GM18517 (cell line): ENCODE measurements around the gene LRRC39.

Experiments
- ATAC-seq: cut with Tn5 transposase; IDR thresholded peaks from one replicate; pipeline ENCODE4 v1.9.1; 2021; ENCODE audit warnings: mild to moderate bottlenecking, moderate library complexity; ENCODE audit not compliant: unreplicated experiment

LRRC39 gene

DNA sequence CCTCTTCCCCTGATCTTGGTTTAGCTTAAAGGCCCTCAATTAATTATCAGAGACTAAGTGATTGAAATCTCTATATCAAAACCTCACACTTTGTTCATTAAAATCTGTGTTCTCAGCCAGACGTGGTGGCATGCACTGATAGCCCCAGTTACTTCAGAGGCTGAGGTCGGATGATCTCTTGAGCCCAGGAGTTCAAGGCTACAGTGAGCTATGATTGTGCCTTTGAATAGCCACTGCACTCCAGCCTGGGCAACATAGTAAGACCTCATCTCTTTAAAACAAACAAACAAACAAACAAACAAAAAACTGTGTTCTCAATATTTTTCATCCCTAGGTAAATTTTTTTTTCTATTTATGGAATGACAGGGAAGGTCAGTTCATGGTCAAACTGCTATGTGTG is 26.4 kb downstream of the LRRC39 start:
- ATAC-seq: no peak

DNA sequence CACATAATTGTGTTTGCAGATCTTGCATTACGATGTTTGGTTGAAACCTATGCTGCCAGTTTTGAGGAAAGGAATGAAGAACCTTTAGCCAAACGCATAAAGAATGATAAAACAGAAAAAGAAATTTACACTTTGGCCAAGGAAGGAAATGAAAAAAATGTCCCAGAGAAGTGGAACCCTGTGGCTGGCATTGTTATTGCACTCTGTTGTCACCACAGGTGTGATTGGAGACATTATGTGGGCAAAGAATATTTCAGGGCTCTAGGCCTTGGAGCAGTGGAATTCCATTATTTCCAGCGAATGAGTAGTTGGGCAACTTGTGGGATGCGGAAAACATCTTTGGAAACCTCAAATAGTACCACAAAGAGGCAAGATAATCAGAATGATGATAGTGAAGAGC is 30.2 kb downstream of the LRRC39 start:
- ATAC-seq: no peak

DNA sequence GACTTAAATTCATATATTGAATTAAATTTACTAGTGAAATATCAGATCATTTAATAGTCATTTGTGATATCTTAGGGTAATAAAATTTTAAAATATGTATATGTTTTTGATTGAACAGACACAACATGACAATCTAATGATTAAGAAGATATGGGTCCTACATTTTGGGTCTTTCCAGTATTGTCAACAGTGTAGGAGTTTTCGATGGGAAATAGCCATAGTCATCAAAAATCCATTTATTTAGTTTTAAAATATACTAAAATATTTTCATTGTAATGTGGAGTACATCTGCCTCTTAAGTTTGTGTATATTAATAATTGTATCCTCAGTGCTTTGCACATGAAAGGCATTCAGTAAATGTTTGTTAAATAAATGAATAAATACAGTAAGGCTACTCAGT is 31.1 kb downstream of the LRRC39 start:
- no peak for ATAC-seq

DNA sequence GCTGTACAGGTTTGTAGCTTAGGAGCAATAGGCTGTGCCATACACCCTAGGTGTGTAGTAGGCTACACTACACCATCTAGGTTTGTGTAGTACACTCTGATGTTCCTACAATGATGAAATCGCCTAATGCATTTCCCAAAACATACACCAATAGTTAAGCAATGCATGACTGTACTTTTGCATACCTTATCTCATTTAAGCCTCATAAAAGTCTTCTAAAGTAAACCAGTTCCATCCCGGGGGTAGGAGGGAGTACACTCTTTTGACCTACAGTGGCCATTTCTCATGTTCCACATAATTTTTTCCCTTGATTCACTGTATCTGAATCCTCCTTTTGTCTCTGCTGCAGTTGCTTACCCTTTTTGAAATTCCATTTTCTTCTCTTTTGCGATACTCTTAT is 32.9 kb downstream of the LRRC39 start:
- ATAC-seq: no peak

DNA sequence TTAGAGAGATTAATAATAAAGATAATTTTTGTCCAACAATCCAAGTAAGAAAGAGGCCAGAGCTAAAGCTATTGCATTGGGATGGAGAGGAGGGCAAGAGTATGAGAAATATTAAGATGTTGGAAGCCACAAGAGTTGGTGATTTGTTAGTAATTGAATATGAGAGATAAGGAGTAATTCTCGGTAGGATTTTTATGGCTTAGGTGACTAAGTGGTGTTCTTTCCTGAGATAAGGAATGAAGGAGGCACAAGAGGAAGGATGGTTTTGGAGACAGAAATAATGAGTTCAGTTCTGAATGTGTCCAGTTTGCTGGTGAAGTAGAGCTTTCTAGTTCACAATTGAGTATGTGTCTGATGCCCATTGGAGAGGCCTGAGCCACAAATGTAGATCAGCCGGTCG is 35.7 kb downstream of the LRRC39 start:
- ATAC-seq: no peak

DNA sequence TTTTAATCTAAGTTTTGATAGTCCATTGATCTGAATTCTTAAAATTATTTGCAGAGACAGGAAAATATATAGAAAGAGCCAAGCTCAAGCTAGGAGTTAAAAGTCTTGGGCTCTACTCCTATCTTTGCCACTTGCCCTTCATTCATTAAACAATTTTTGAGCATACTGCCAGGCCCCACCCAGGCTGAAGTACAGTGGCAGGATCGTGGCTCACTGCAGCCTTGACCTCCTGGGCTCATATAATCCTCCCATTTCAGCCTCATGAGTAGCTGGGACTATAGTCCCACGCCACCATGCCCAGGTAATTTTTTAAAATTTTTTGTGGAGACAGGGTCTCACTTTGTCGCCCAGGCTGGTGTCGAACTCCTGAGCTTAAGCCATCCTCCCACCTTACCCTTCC is 36.9 kb downstream of the LRRC39 start:
- ATAC-seq: no peak

DNA sequence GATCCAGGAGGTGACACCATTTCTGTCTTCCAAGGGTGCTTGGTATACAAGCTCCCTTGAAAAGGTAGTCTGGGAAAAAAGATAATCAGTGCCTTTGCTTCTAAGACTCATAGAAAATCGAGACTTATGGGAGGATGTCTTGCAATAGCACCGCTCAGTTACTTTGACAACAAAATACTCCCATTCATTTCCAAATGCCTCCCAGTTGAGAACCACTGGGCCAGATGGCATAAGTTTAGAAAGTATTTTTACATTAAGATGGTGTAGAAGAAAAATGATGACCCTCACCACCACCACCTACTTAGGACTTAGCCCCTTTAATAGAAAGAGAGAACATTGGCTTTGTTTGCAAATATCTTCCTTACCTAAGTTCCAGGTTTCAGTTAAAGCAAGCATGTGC is 40.5 kb downstream of the LRRC39 start:
- no peak for ATAC-seq

DNA sequence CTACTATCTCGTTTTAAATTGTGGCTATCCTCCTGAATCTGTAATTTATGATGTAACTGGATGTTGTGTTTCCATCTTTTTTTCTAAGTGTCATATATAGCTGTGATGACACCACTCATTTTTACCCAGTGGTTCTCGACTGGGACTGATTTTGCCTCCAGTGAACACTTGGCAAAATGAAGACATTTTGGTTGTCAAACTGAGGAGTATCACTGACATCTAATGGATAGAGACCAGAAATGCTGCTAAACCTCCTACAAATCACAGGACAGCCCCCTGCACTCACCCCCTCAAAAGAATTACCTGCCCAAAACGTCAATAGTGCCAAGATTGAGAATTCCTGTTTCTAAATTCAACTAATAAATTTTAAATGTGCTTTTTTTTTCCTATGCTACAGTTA is 43.2 kb downstream of the LRRC39 start:
- no peak for ATAC-seq

DNA sequence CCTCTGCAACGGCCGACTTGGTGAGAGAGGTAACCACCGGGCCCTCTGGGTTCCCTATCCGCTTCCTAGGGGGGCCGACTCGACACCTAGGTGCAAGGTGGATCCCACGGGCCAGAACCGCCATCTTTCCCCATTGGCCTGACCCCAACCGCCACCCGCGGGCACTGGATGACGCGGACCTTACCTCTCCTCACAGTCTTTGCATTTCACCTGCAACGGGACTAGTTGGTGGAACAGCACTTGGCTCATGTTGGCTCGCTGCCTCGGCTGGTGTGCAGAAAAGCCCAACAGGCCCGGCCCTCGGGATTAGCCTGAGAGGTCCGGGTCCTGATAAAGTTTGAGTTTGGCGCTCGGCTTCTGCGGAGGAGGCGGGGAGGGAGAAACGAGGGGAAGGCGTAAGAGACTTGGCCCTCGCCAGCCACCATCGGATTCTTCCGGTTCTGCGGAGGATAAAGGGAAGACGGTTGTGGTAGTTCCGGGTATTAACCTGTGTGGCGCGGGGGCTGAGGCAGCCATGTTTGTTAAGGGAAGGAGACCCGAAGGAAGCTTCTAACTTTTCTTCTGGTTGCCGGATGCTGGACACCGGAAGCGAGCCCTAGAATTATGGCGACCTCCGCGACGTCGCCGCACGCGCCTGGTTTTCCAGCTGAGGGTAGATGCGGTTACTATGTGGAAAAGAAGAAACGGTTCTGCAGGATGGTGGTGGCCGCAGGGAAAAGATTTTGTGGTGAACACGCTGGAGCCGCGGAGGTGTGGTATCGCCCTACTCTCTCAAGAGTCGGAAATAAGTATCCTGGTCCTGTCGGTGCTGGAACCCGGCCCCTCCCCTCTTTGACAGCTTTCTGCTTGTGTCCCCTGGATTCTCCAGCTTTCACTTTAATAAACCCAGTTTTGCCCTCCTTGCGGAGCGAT is 45.2 kb downstream of the LRRC39 start, which contains the start of the genes SASS6 and TRMT13:
Gene SASS6, minus strand, starts transcription at position 365 of the 912 bp plus-strand sequence. Its CDS starts 116 bp downstream, at position 249.
Gene TRMT13, plus strand, starts transcription at position 598 of the 912 bp plus-strand sequence. Its CDS starts 6 bp downstream, at position 604.
- peak; percentile 91 for ATAC-seq

DNA sequence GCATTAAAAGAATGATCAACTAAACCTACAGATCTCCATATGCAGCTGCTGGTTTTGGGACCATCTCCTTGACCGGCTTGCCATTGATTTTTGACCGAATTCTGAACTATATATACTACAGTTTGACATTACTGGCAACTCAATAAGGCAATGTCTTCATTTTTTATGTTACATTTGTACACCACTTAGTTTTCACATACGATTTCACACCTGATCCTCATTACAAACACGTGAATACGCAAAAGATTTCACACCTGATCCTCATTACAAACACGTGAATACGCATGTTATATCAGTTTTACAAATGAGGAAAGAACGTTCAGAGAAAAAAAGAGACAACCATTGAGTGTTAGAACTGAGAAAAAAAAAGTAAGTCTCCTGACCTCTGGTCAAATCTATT is 46.4 kb downstream of the LRRC39 start:
- no peak for ATAC-seq

DNA sequence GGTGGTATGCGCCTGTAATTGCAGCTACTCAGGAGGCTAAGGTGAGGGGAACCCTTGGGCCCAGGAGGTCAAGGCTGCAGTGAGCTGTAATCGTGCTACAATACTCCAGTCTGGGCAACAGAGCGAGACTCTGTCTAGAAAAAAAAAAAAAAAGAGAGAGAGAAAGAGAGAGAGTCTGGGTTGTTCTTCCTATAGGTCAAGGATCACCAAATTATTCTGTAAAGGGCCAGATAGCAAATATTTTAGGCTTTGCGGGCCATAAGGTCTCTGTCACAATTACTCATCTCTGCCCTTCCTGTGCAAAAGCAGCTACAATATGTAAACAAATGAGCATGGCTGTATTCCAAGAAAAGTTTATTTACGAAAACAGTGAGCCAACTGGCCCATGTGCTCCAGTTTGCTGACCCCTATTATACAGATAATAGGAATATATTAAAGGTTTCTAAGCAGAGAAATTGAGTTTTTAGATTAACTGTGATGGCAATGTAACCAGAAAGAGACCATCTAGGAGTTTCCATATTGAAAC is 47.4 kb downstream of the LRRC39 start:
- ATAC-seq: no peak

DNA sequence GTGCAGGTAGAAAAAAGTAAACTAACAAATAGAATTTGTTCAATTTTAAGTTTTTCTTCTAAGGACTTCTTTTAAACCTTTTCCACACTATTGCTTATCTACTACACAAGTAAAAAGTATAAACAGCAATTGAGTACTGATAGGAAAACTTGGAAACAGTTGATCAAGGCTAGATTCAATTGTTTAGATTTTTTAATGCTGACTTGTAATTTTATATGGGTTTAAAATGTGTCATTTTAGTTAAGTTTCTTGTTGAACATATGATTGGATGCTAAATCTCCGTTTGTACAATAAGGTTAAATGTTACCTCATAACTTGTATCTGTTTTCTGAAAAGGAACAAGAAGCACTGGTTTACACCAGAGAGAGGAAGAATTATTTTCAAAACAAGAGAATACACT is 50.8 kb downstream of the LRRC39 start:
- no peak for ATAC-seq

DNA sequence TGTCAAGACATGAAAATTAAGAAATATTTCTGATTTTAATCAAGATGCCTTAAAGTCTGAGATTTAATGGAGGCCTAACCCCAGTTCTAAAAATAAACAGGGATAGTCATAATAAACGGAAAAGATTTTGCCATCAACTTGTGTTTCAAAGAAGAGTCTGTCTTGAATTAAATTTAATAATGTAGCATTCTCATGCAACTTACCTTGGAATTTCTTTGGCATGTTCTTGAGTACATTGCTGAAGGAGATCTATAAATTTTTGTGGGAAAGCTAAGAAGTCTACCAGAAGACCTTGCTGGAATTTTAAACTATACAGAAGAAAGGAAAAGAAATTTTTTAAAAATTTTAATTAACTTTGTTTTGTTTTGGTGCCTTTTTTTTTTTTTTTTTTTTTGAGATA is 55.9 kb downstream of the LRRC39 start:
- ATAC-seq: no peak

DNA sequence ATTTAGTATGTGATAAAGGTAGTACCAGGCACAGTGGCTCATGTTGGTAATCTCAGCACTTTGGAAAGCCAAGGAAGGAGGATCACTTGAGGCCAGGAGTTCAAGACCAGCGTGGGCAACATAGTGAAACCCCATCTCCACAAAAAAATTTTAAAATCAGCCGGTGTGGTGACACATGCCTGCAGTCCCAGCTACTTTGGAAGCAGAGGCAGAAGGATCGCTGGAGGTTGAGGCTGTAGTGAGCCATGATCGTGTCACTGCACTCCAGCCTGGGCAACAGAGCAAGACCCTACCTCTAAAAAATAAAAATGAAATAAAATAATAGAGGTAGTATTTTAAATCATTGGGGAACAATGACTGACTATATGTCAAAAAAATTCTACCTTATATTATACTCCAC is 62.5 kb downstream of the LRRC39 start:
- ATAC-seq: no peak

DNA sequence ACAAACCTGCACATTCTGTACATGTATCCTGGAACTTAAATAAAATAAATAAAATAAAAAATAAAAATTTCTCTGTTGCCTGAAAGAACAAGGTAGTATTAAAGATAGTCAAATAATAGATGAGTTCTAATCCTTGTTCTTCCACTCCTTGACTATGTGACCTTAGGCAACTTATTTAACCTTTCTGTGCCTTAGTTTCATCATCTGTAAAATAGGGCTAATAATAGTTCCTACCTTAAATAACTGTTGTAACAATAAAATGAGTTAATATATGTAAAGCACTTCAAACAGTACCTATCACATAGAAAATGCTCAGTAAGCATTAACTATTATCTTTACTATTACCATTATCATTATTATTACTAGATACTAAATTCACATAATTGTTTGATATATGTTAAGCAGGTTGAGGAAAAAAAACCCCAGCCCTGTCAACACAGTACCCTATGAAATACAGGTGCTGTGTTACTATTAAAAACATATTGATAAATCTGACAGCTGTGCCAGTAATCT is 68.4 kb downstream of the LRRC39 start:
- ATAC-seq: no peak

DNA sequence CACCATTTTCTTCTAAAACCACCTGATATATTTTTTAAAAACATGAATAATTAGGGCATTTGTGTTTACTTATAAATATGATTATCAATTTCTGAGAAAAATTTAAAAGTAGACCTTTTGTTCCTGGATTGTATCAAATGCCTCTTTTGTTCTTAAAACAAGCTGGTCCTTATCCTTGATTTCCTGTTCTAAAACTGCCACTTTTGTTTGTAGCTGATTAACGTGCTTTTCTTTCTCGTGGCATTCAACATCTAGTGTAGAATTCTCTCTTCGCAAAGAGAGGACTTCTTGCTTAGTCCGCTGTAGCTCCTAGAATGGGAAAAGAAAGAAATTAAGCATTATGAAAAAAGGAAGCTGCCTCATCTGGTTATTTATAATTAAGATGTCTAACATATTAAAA is 70.4 kb downstream of the LRRC39 start:
- no peak for ATAC-seq

DNA sequence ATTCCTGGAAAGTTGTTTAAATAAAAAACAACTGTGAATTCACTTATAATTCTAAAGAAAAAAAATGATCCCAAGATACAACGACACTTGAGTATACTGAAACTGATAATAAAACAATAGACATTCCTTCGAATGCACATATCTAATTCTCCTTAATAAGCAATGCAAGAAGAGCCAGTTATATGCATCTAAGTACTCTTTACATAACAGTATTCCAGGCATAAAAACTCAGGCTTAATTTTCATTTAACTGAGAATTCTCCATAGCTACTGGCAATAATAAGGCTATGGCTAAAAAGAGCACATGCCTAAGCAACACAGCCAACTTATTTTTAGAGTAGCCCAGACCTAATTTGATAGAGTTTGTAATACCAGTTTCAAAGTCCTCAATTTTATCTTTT is 76.5 kb downstream of the LRRC39 start:
- ATAC-seq: no peak

DNA sequence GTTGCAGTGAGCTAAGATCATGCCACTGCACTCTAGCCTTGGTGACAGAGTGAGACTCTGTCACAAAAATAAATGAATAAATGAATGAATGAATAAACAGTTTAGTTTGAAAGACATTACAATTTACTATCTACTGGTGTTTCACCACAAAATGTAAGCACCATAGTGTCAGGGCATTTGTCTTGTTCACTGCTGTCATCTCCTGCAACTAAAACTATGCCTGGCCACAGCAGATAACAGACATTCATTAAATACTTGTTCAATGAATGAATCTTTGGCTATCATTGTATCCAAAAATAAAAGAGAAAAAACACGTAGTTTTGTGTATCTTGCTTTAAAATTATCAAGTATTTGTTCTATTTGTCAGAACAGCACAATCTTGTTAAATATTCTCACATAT is 77.9 kb downstream of the LRRC39 start:
- no peak for ATAC-seq
